H1 (cell line): ENCODE results near the gene TCF4. TPM values are rescaled to one million over a fixed set of nuclear protein-coding genes. Genes with fewer than 3 reads are reported as not detected.

Experiments used
- CTCF ChIA-PET: fragments of 300-600 bp; sonication (Branson Sonifier 250); formaldehyde crosslinking; loops from one replicate; lab custom pipeline; 2021; ENCODE audit not compliant: partially characterized antibody; lab: Charles Lee
- POLR2A ChIA-PET: fragments of 300-600 bp; sonication (Branson Sonifier 250); formaldehyde crosslinking; loops from one replicate; lab custom pipeline; 2021; ENCODE audit warnings: inconsistent platforms; ENCODE audit not compliant: partially characterized antibody; lab: Charles Lee
- DNase-seq, 2 experiments: peaks; one replicate each; pipeline versions ENCODE4 v3.0.0 to v3.0.0-alpha.2; 2010 to 2022; ENCODE audit warnings: low spot score in 2 of 2, low read depth in 1 of 2, mixed read lengths in 1 of 2
- FAIRE-seq: peaks from 2 replicates; lab custom pipeline; 2011; peaks lifted over from hg19 to GRCh38; lab: Jason Lieb, UNC
- H2AFZ ChIP-seq: 2 replicates; pipeline ENCODE4 v1.8.1; 2012; ENCODE audit warnings: low read length, inconsistent platforms
- H2AK5ac ChIP-seq: 2 replicates; pipeline ENCODE4 v1.6.1; 2013; ENCODE audit warnings: low read depth, low read length
- H2BK120ac ChIP-seq: replicated peaks from 2 replicates; pipeline ENCODE3; 2013; ENCODE audit warnings: low read depth, low read length, inconsistent platforms
- H2BK12ac ChIP-seq: 2 replicates; pipeline ENCODE4 v1.6.1; 2013; ENCODE audit warnings: low read depth, low read length
- H2BK15ac ChIP-seq: 2 replicates; pipeline ENCODE4 v1.6.1; 2013; ENCODE audit warnings: low read length
- H2BK20ac ChIP-seq: 2 replicates; pipeline ENCODE4 v1.6.1; 2013; ENCODE audit warnings: low read length
- H2BK5ac ChIP-seq: 2 replicates; pipeline ENCODE4 v1.6.1; 2013; ENCODE audit warnings: low read depth, low read length
- H3K14ac ChIP-seq: 2 replicates; pipeline ENCODE4 v1.6.1; 2013; ENCODE audit warnings: inconsistent platforms; ENCODE audit not compliant: insufficient read length
- H3K18ac ChIP-seq: 2 replicates; pipeline ENCODE4 v1.6.1; 2013; ENCODE audit warnings: low read length; ENCODE audit errors: extremely low read depth
- H3K23ac ChIP-seq: 2 replicates; pipeline ENCODE4 v1.6.1; 2013; ENCODE audit warnings: inconsistent platforms; ENCODE audit not compliant: insufficient read length
- H3K23me2 ChIP-seq: 2 replicates; pipeline ENCODE4 v1.6.1; 2013; ENCODE audit warnings: low read depth, low read length
- H3K27ac ChIP-seq: 2 replicates; pipeline ENCODE4 v1.6.1; 2011; ENCODE audit warnings: low read depth, low read length, inconsistent platforms
- H3K27me3 ChIP-seq, 4 experiments: replicated peaks in 1 of 4; 1 replicate in 1 of 4; 2 replicates in 3 of 4; pipeline versions ENCODE4 v1.6.1 to v1.8.1; 2011 to 2013; ENCODE audit warnings: low read length in 3 of 4, mild to moderate bottlenecking in 3 of 4, inconsistent platforms in 2 of 4, mixed read lengths in 2 of 4, moderate library complexity in 1 of 4; ENCODE audit not compliant: control insufficient read depth in 3 of 4, insufficient read depth in 3 of 4; ENCODE audit errors: extremely low read depth in 1 of 4
- H3K36me3 ChIP-seq, 4 experiments: 2 replicates each; pipeline versions ENCODE4 v1.6.1 to v1.8.1; 2011 to 2013; ENCODE audit warnings: mild to moderate bottlenecking in 4 of 4, low read length in 3 of 4, moderate library complexity in 2 of 4, control low read depth in 1 of 4, inconsistent platforms in 1 of 4; ENCODE audit not compliant: insufficient read depth in 4 of 4, control insufficient read depth in 2 of 4
- H3K4ac ChIP-seq: replicated peaks from 2 replicates; pipeline ENCODE3; 2013; ENCODE audit warnings: low read length, low read depth, mixed read lengths, inconsistent platforms; ENCODE audit not compliant: insufficient read length
- H3K4me1 ChIP-seq, 4 experiments: replicated peaks in 1 of 4; 1 replicate in 1 of 4; 2 replicates in 3 of 4; pipeline versions ENCODE4 v1.6.1 to v1.8.1; 2011 to 2013; ENCODE audit warnings: low read length in 3 of 4, inconsistent platforms in 2 of 4, mixed read lengths in 1 of 4; ENCODE audit not compliant: insufficient read depth in 4 of 4, control insufficient read depth in 3 of 4
- H3K4me2 ChIP-seq, 2 experiments: 2 replicates each; pipeline versions ENCODE4 v1.6.1 to v1.8.1; 2011 to 2013; ENCODE audit warnings: low read depth in 2 of 2, low read length in 2 of 2, control low read depth in 1 of 2, inconsistent platforms in 1 of 2, mild to moderate bottlenecking in 1 of 2; ENCODE audit not compliant: insufficient read depth in 1 of 2
- H3K4me3 ChIP-seq, 4 experiments: fragments of 200-600, 300-600 bp in 1 of 4; sonication (generic), shearing (Covaris generic), sonication (Bioruptor Twin) in 1 of 4; 2 replicates each; pipeline versions ENCODE4 v1.5.1 to v1.8.1; 2011 to 2016; ENCODE audit warnings: low read length in 4 of 4, low read depth in 3 of 4, control low read depth in 2 of 4, inconsistent platforms in 2 of 4, mild to moderate bottlenecking in 2 of 4, mixed read lengths in 1 of 4, moderate library complexity in 1 of 4; ENCODE audit not compliant: insufficient read depth in 2 of 4; ENCODE audit errors: extremely low read depth in 1 of 4
- H3K56ac ChIP-seq: replicated peaks from 2 replicates; pipeline ENCODE3; 2013; ENCODE audit warnings: low read depth, mild to moderate bottlenecking, mixed read lengths, low read length, inconsistent platforms; ENCODE audit not compliant: insufficient read length
- H3K79me1 ChIP-seq: 2 replicates; pipeline ENCODE4 v1.6.1; 2013; ENCODE audit warnings: low read depth, low read length, control low read depth
- H3K79me2 ChIP-seq, 2 experiments: 2 replicates each; pipeline versions ENCODE4 v1.6.1 to v1.8.1; 2012 to 2013; ENCODE audit warnings: low read length in 2 of 2, mild to moderate bottlenecking in 2 of 2, inconsistent platforms in 1 of 2; ENCODE audit not compliant: insufficient read depth in 2 of 2, control insufficient read depth in 1 of 2
- H3K9ac ChIP-seq, 4 experiments: replicated peaks in 1 of 4; 1 replicate in 1 of 4; 2 replicates in 3 of 4; pipeline versions ENCODE4 v1.6.1 to v1.8.1; 2011 to 2013; ENCODE audit warnings: low read depth in 3 of 4, low read length in 3 of 4, control low read depth in 2 of 4, mild to moderate bottlenecking in 2 of 4, moderate library complexity in 2 of 4, inconsistent platforms in 1 of 4; ENCODE audit errors: extremely low read depth in 1 of 4
- H3K9me3 ChIP-seq, 2 experiments: 2 replicates each; pipeline versions ENCODE4 v1.6.1 to v1.8.1; 2012 to 2013; ENCODE audit warnings: mild to moderate bottlenecking in 2 of 2, moderate library complexity in 2 of 2, control low read depth in 1 of 2, inconsistent platforms in 1 of 2, low read depth in 1 of 2, low read length in 1 of 2, mixed read lengths in 1 of 2; ENCODE audit not compliant: insufficient read depth in 2 of 2
- H4K20me1 ChIP-seq, 2 experiments: replicated peaks in 1 of 2; 2 replicates each; pipeline versions ENCODE3 to v1.8.1; 2011 to 2013; ENCODE audit warnings: inconsistent platforms in 2 of 2, low read length in 2 of 2, mild to moderate bottlenecking in 1 of 2; ENCODE audit not compliant: insufficient read depth in 2 of 2, control insufficient read depth in 1 of 2
- H4K5ac ChIP-seq: 2 replicates; pipeline ENCODE4 v1.6.1; 2013; ENCODE audit warnings: low read length, low read depth, mixed read lengths, inconsistent platforms; ENCODE audit not compliant: insufficient read length
- H4K8ac ChIP-seq: 2 replicates; pipeline ENCODE4 v1.8.0; 2013; ENCODE audit warnings: mild to moderate bottlenecking, moderate library complexity, low read length, inconsistent platforms; ENCODE audit not compliant: insufficient read depth; ENCODE audit errors: extremely low read depth
- H4K91ac ChIP-seq: replicated peaks from 2 replicates; pipeline ENCODE3; 2013; ENCODE audit warnings: low read length, mixed read lengths, inconsistent platforms; ENCODE audit not compliant: insufficient read length
- ATF3 ChIP-seq: IDR thresholded peaks from 2 replicates; pipeline ENCODE4 v1.6.1; 2011; ENCODE audit warnings: low read depth, mild to moderate bottlenecking, low read length; ENCODE audit not compliant: insufficient read depth
- CREB1 ChIP-seq: IDR thresholded peaks from 2 replicates; pipeline ENCODE4 v1.6.1; 2012; ENCODE audit warnings: inconsistent platforms
- EGR1 ChIP-seq: IDR thresholded peaks from 2 replicates; pipeline ENCODE4 v1.6.1; 2011; ENCODE audit warnings: low read depth, low read length, borderline replicate concordance
- EZH2 ChIP-seq: fragments of 200-600 bp; sonication (generic); IDR thresholded peaks from 2 replicates; pipeline ENCODE4 v1.7.1; 2012; ENCODE audit warnings: low read depth, mild to moderate bottlenecking, moderate library complexity, low read length, inconsistent platforms; ENCODE audit not compliant: severe bottlenecking
- GABPA ChIP-seq: IDR thresholded peaks from 2 replicates; pipeline ENCODE4 v1.6.1; 2011; ENCODE audit warnings: mild to moderate bottlenecking, low read length, moderate library complexity, borderline replicate concordance; ENCODE audit not compliant: insufficient read depth
- HDAC2 ChIP-seq, 2 experiments: fragments of 300-600 bp in 1 of 2; sonication (generic) in 1 of 2; IDR thresholded peaks; 2 replicates each; pipeline ENCODE4 v1.6.1; 2011 to 2012; ENCODE audit warnings: low read depth in 2 of 2, low read length in 2 of 2, mild to moderate bottlenecking in 2 of 2, moderate library complexity in 2 of 2, borderline replicate concordance in 1 of 2, inconsistent platforms in 1 of 2
- RNF2 ChIP-seq: fragments of 200-900, 300-1000 bp; sonication (generic); IDR thresholded peaks from 2 replicates; pipeline ENCODE4 v1.7.1; 2016; ENCODE audit warnings: borderline replicate concordance, low read depth, mild to moderate bottlenecking, antibody characterized with exemption, low read length; ENCODE audit not compliant: poor library complexity, severe bottlenecking; ENCODE audit errors: missing control alignments
- RXRA ChIP-seq: IDR thresholded peaks from 2 replicates; pipeline ENCODE4 v1.6.1; 2011; ENCODE audit warnings: low read depth, mild to moderate bottlenecking, low read length, moderate library complexity; ENCODE audit not compliant: insufficient read depth
- SP1 ChIP-seq: IDR thresholded peaks from 2 replicates; pipeline ENCODE4 v1.6.1; 2011; ENCODE audit warnings: low read depth, low read length
- TAF1 ChIP-seq: IDR thresholded peaks from 2 replicates; pipeline ENCODE4 v1.6.1; 2011; ENCODE audit warnings: mild to moderate bottlenecking, low read depth, low read length
- TCF12 ChIP-seq: IDR thresholded peaks from 2 replicates; pipeline ENCODE4 v1.6.1; 2011; ENCODE audit warnings: low read depth, mild to moderate bottlenecking, low read length
- TEAD4 ChIP-seq: IDR thresholded peaks from 2 replicates; pipeline ENCODE4 v1.6.1; 2012; ENCODE audit warnings: low read depth, low read length, inconsistent platforms, mixed read lengths
- USF2 ChIP-seq: IDR thresholded peaks from 2 replicates; pipeline ENCODE4 v1.6.1; 2011; ENCODE audit warnings: low read length, improper control_type of control experiment
- WGBS, 2 experiments: shearing (Covaris generic) in 1 of 2; methylation state at CpG; one replicate each; pipeline versions ENCODE4 v1.1.6 to v1.1.7; 2013 to 2015; ENCODE audit warnings: low lambda C conversion rate in 2 of 2, mixed read lengths in 2 of 2, inconsistent platforms in 1 of 2, low coverage in 1 of 2, missing lambda C conversion rate in 1 of 2; ENCODE audit not compliant: insufficient replicate concordance in 2 of 2, insufficient coverage in 1 of 2, insufficient read length in 1 of 2; ENCODE audit errors: extremely low coverage in 1 of 2, missing lambda C conversion rate in 1 of 2; 5-methylcytosine and 5-hydroxymethylcytosine counted together
- polyA plus RNA-seq, 7 experiments: library from polyadenylated mRNA; depleted of rRNA in 3 of 7; stranded (reverse) in 5 of 7; unstranded in 2 of 7; fragments of >200 nt in 5 of 7; fragments of 200-250 nt in 2 of 7; gene quantifications; 1 replicate in 5 of 7; 2 replicates in 1 of 7; 4 replicates in 1 of 7; pipeline versions ENCODE4 v1.2.1 to v1.2.3, GENCODE V29; 2011 to 2013; ENCODE audit warnings: missing spikeins in 2 of 7, mixed read lengths in 2 of 7
- total RNA-seq: library from RNA; stranded (reverse); fragmentation: NEBNext Ultra II Directional; extraction: Animal tissue kit (Norgen Biotek cat#: 25700); gene quantifications from 2 replicates; pipeline ENCODE4 v1.2.1, GENCODE V29; 2021

TCF4 gene
- total and polyA plus RNA-seq, 2 of the 8 experiments (the other 6 are each of a cell fraction or from before 2014, with no cell fraction given), result 59.3 to 118 TPM

DNA sequence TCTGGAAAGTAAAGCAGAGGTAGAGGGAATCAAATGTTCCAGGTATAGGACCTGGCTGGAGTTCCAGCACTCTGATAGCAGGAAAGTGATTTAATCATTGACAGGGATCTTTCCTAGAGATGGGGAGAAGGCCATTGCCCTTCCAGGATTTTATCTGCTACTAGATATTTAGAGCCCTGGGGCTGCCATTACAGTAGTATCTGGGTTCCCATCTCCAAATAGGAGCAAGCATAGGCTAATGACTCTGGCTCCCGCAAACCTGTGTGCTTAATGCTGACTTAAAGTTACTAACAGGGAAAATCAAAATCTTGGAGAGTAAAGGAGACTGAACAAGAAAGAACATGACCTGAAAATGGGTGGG lies 331.1 kb downstream of the TCF4 start:
- Histone ChIP-seq H4K8ac (no peak overlapping the region), H4K5ac (no peak overlapping the region), H3K18ac (no peak overlapping the region), H2BK5ac (no peak overlapping the region), H3K56ac (no peak overlapping the region), H3K4me2 (no peak overlapping the region), H3K4me3 (no peak overlapping the region), H3K9me3 (no peaks in the 10 kb centered on the region), H3K4me1 (peaks cover 0 to 2% (median 0%) of the 10 kb centered on the region in 4 experiments; a peak in 1 of 7 replicates), H4K20me1 (no peaks in the 10 kb centered on the region), H3K9ac (no peak overlapping the region), H2AK5ac (no peak overlapping the region), H4K91ac (no peak overlapping the region), H3K27me3 (no peaks in the 10 kb centered on the region), H2AFZ (no peak overlapping the region), H3K14ac (no peak overlapping the region), H3K79me1 (no peaks in the 10 kb centered on the region), H3K27ac (no peak overlapping the region), H2BK20ac (no peak overlapping the region), H3K23me2 (no peaks in the 10 kb centered on the region), H2BK12ac (no peak overlapping the region), H2BK15ac (no peak overlapping the region), H3K23ac (no peak overlapping the region), H3K4ac (no peak overlapping the region), H2BK120ac (no peak overlapping the region), H3K36me3 (peaks cover 4 to 49% (median 26%) of the 10 kb centered on the region in 4 experiments), H3K79me2 (no peaks in the 10 kb centered on the region)
- FAIRE-seq, result no peak
- POLR2A ChIA-PET, result interaction anchor here (0.6 kb wide), 1 partner anchor 1096 kb away, joined by 3 read pairs; no protein-coding TSS in a partner anchor
- CTCF ChIA-PET, result no interaction called here
- DNase-seq, result no peak
- 80% methylated on average over 1 of the region's 1 CpG; no CpG with 5 or more reads in 1 of the 2 experiments for WGBS, 2 experiments
- no peak for TF ChIP-seq HDAC2 (IDR thresholded peaks at IDR 0.05; ENCODE audit: borderline replicate concordance in 1 of 2, low read depth in 2 of 2, low read length in 2 of 2)
- no peak for TF ChIP-seq SP1
- TF ChIP-seq RNF2, result no peak
- TF ChIP-seq ATF3, result no peak
- no peak for TF ChIP-seq RXRA
- TF ChIP-seq GABPA, result no peak
- TF ChIP-seq USF2, result no peak
- no peak for TF ChIP-seq CREB1
- TF ChIP-seq TEAD4, result no peak
- no peak for TF ChIP-seq TCF12
- TF ChIP-seq EGR1, result no peak
- TF ChIP-seq TAF1, result no peak
- no peak for TF ChIP-seq EZH2
